ENCODE measurements around the gene ZNF180. TPM values are rescaled to one million over a fixed set of nuclear protein-coding genes. Genes with fewer than 3 reads are reported as not detected.
A peak's percentile ranks its signal among the peaks of the same experiment; 100 is the strongest.

Gene ZNF180
- total RNA-seq, 4 donors from 2014 or later = 7.8 to 28.1 (median 15.1) TPM

DNA sequence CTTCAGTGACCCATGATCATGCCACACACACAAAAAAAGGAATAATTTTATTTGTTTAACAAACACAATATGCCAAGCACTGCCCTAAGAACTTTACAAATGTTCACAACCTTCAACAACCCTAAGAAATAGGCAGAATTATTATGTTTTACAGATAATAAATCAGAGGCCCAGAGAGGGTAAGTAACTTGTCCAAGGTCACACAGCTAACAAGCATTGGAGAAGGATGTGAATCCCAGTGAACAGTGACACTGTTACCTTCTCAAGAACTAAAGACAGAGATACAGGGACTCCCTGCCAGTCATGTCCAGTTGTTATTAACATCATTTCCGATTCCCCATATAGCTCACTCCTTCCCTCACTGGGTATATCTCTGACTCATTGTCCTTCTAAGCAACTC lies 15.6 kb upstream of the ZNF180 start:
- Histone ChIP-seq H3K9me3 (peaks cover 0 to 5% (median 0%) of the 10 kb centered on the region in 4 donors), H3K4me3 (no peak overlapping the region), H3K27ac (no peak overlapping the region), H3K36me3 (no peaks in the 10 kb centered on the region), H3K27me3 (no peaks in the 10 kb centered on the region), H3K4me1 (no peaks in the 10 kb centered on the region)
- no peak for TF ChIP-seq POLR2A (IDR thresholded peaks at IDR 0.05)
- TF ChIP-seq, protein P1, sequence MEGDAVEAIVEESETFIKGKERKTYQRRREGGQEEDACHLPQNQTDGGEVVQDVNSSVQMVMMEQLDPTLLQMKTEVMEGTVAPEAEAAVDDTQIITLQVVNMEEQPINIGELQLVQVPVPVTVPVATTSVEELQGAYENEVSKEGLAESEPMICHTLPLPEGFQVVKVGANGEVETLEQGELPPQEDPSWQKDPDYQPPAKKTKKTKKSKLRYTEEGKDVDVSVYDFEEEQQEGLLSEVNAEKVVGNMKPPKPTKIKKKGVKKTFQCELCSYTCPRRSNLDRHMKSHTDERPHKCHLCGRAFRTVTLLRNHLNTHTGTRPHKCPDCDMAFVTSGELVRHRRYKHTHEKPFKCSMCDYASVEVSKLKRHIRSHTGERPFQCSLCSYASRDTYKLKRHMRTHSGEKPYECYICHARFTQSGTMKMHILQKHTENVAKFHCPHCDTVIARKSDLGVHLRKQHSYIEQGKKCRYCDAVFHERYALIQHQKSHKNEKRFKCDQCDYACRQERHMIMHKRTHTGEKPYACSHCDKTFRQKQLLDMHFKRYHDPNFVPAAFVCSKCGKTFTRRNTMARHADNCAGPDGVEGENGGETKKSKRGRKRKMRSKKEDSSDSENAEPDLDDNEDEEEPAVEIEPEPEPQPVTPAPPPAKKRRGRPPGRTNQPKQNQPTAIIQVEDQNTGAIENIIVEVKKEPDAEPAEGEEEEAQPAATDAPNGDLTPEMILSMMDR (IDR thresholded peaks at IDR 0.05) = no peak
- DNase-seq = no peak

DNA sequence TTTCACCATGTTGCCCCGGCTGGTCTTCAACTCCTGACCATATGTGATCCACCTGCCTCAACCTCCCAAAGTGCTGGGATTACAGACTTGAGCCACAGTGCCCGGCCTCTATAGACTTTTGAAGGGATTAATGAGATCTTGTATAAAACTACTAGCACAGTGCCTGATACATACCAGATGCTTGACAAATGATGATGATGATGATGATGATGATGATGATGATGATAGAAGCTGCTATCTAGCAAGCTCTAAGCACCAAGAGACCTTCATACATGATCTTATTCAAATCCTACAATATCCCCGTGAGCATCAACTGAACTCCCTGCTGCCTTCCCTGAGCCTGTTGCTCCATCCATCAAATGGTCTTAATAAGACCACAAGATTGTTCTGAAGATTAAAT lies 14.7 kb upstream of the ZNF180 start:
- no peak for TF ChIP-seq POLR2A (IDR thresholded peaks at IDR 0.05)
- TF ChIP-seq, protein P1 (IDR thresholded peaks at IDR 0.05) = no peak
- no peak overlapping the region for H3K4me3 ChIP-seq
- H3K27me3 ChIP-seq = no peaks in the 10 kb centered on the region
- H3K36me3 ChIP-seq = no peaks in the 10 kb centered on the region
- DNase-seq = no peak
- H3K4me1 ChIP-seq = no peaks in the 10 kb centered on the region
- peaks cover 0 to 1% (median 0%) of the 10 kb centered on the region in 4 donors for H3K9me3 ChIP-seq
- H3K27ac ChIP-seq = no peak overlapping the region

DNA sequence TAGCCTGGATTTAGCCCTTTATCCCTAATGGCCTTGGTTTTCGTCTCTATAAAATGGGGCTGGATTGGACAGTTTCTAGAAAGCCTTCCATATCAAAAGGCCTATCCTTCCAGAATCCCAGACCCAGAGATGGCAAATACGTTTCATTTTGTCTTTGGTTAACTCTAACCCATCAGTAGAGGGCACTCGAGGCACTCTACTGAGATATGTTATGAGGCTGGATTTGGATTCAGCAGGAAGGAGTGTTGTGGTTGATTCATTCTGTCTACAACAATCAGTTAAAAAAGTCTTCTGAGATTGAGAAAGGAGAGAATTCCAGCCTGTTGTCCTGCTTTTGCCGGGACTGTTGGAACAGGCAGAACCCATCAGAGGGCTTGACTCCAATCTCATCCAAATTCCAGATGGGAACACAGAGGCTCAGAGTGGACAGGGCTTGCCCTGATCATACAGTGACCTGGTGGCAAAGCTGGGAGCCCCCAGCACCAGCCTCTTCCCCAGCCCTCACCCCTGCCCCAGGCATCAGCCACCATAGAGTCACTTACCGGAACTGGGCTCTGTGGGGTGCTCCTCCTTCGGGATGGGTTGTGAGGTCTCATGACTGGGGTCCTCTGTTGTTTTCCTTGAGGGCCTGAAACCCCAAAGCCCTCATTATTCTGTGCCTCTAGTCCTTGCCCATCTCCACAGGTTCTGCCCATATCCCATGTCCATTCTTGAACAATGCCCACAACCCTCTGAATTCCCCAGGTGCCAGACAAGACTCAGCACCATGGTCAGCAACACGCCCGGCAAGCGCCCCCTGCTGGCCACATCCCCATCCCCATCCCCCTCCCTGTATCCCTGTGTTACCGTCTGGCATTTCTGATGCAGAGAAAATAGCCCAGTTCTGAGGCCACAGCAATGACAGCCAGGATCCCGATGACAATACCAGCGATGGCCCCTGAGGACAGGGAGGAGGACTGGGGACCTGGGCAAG lies 12.3 kb upstream of the ZNF180 start:
- no peak for TF ChIP-seq POLR2A (IDR thresholded peaks at IDR 0.05)
- TF ChIP-seq, protein P1 (IDR thresholded peaks at IDR 0.05) = peak in 4 of 6 experiments; percentile 40 to 52 (median 46)
- H3K9me3 ChIP-seq = no peaks in the 10 kb centered on the region
- no peaks in the 10 kb centered on the region for H3K4me1 ChIP-seq
- H3K4me3 ChIP-seq = no peak overlapping the region
- no peak overlapping the region for H3K27ac ChIP-seq
- H3K27me3 ChIP-seq = no peaks in the 10 kb centered on the region
- DNase-seq = peak in 2 of 3 donors; percentile 64 to 65
- H3K36me3 ChIP-seq = peaks cover 0 to 7% (median 0%) of the 10 kb centered on the region in 3 donors

DNA sequence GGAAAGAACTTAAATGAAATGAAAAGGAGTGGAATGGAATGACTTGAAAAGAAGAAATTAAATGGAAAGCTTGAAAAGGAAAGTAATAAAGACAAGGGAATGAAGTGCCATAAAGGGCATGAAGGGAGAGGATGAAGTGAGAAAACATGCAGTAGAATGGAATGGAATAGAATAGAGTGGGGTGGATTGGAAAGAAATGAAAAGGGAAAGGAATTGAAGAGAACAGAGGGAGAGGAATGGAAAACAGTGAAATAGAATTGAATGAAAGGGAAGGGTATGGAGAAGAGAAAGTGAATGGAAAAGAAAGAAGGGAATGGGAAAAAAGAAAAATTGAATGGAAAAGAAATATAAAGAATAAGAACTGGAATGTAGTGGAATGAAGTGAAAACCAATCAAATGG lies 9.2 kb upstream of the ZNF180 start:
- peaks cover 0 to 4% (median 0%) of the 10 kb centered on the region in 4 donors for H3K9me3 ChIP-seq
- H3K27ac ChIP-seq = no peak overlapping the region
- TF ChIP-seq POLR2A (IDR thresholded peaks at IDR 0.05) = no peak
- TF ChIP-seq, protein P1 (IDR thresholded peaks at IDR 0.05) = no peak
- H3K4me3 ChIP-seq = no peak overlapping the region
- no peaks in the 10 kb centered on the region for H3K27me3 ChIP-seq
- no peaks in the 10 kb centered on the region for H3K4me1 ChIP-seq
- DNase-seq = no peak
- peaks cover 0 to 7% (median 0%) of the 10 kb centered on the region in 3 donors for H3K36me3 ChIP-seq

DNA sequence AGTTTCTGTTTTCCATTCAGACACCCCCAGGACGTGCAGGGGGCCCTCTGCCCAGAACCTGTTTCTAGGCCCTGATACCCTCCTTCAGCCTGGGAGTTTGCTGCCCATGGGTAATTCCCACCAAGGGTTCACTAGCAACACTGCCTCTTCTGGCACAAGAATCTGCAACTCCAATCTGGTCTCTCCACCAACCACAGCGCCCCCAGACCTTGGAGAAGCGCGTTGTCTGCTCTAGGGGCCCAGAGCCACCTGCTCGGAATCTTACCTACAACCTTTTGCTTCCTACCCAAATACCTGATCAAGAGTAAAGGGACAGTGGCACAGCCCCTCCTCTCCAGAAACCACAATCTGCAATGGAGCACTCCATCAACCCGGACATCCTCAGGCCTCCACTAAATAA lies 763 bp downstream of the ZNF180 start:
- H3K4me1 ChIP-seq = peaks cover 0 to 19% (median 5%) of the 10 kb centered on the region in 4 donors
- H3K4me3 ChIP-seq = peak overlapping the region; percentile 70 to 85 (median 78)
- no peak for TF ChIP-seq POLR2A (IDR thresholded peaks at IDR 0.05)
- TF ChIP-seq, protein P1 (IDR thresholded peaks at IDR 0.05) = no peak
- H3K27ac ChIP-seq = peak overlapping the region in 1 of 4 donors; percentile 91
- H3K27me3 ChIP-seq = no peaks in the 10 kb centered on the region
- DNase-seq = no peak
- H3K9me3 ChIP-seq = peaks cover 0 to 40% (median 24%) of the 10 kb centered on the region in 4 donors
- peaks cover 0 to 41% (median 7%) of the 10 kb centered on the region in 3 donors for H3K36me3 ChIP-seq
